ENCODE measurements around the gene DCDC2C. TPM values are rescaled to one million over a fixed set of nuclear protein-coding genes. Genes with fewer than 3 reads are reported as not detected.

DCDC2C gene
- total RNA-seq, 1 donor from 2014 or later: not detected

- Mint-ChIP-seq H3K4me3 (ENCODE audit: low read depth) (no peak overlapping the region), H3K4me1 (ENCODE audit: low read depth) (no peaks in the 10 kb centered on the region), H3K27ac (no peak overlapping the region), H3K9me3 (ENCODE audit: low read depth) (no peaks in the 10 kb centered on the region), H3K36me3 (ENCODE audit: insufficient read depth) (no peaks in the 10 kb centered on the region), H3K27me3 (no peaks in the 10 kb centered on the region)
- DNase-seq (ENCODE audit: low spot score, unreplicated experiment): no peak
- TF ChIP-seq CTCF (IDR thresholded peaks at IDR 0.05; ENCODE audit: unreplicated experiment): no peak
These were observed 82.0 kb downstream of the DCDC2C start for GRCh38 chr2:3785220-3785889.

- Mint-ChIP-seq H3K4me1 (ENCODE audit: low read depth) (no peaks in the 10 kb centered on the region), H3K9me3 (ENCODE audit: low read depth) (no peaks in the 10 kb centered on the region), H3K36me3 (ENCODE audit: insufficient read depth) (no peaks in the 10 kb centered on the region), H3K4me3 (ENCODE audit: low read depth) (no peak overlapping the region), H3K27me3 (no peaks in the 10 kb centered on the region), H3K27ac (no peak overlapping the region)
- no peak for TF ChIP-seq CTCF (IDR thresholded peaks at IDR 0.05; ENCODE audit: unreplicated experiment)
- DNase-seq (ENCODE audit: low spot score, unreplicated experiment): no peak
These were observed 82.5 kb downstream of the DCDC2C start for GRCh38 chr2:3785890-3786273.

GRCh38 chr2:3787768-3788167, 84.4 kb downstream of the DCDC2C start:
- Mint-ChIP-seq H3K27me3 (no peaks in the 10 kb centered on the region), H3K4me1 (ENCODE audit: low read depth) (no peaks in the 10 kb centered on the region), H3K4me3 (ENCODE audit: low read depth) (no peak overlapping the region), H3K9me3 (ENCODE audit: low read depth) (no peaks in the 10 kb centered on the region), H3K27ac (no peak overlapping the region), H3K36me3 (ENCODE audit: insufficient read depth) (no peaks in the 10 kb centered on the region)
- no peak for TF ChIP-seq CTCF (IDR thresholded peaks at IDR 0.05; ENCODE audit: unreplicated experiment)
- DNase-seq (ENCODE audit: low spot score, unreplicated experiment): no peak

- Mint-ChIP-seq H3K36me3 (ENCODE audit: insufficient read depth) (peaks cover 2% of the 10 kb centered on the region), H3K4me1 (ENCODE audit: low read depth) (no peaks in the 10 kb centered on the region), H3K9me3 (ENCODE audit: low read depth) (peaks cover 3% of the 10 kb centered on the region), H3K27ac (no peak overlapping the region), H3K27me3 (no peaks in the 10 kb centered on the region), H3K4me3 (ENCODE audit: low read depth) (no peak overlapping the region)
- DNase-seq (ENCODE audit: low spot score, unreplicated experiment): no peak
- TF ChIP-seq CTCF (IDR thresholded peaks at IDR 0.05; ENCODE audit: unreplicated experiment): no peak
These were observed 85.9 kb downstream of the DCDC2C start for GRCh38 chr2:3789256-3789655.

GRCh38 chr2:3793249-3793648, 89.9 kb downstream of the DCDC2C start:
- H3K36me3 Mint-ChIP-seq (ENCODE audit: insufficient read depth): peaks cover 2% of the 10 kb centered on the region
- no peaks in the 10 kb centered on the region for H3K27me3 Mint-ChIP-seq

More at GRCh38 chr2:3793249-3793648, 89.9 kb downstream of the DCDC2C start:
- DNase-seq (ENCODE audit: low spot score, unreplicated experiment): no peak
- peaks cover 3% of the 10 kb centered on the region for H3K9me3 Mint-ChIP-seq (ENCODE audit: low read depth)
- H3K27ac Mint-ChIP-seq: no peak overlapping the region
- no peak for TF ChIP-seq CTCF (IDR thresholded peaks at IDR 0.05; ENCODE audit: unreplicated experiment)
- H3K4me1 Mint-ChIP-seq (ENCODE audit: low read depth): no peaks in the 10 kb centered on the region
- H3K4me3 Mint-ChIP-seq (ENCODE audit: low read depth): no peak overlapping the region
